ENCODE results near the gene POLR2L.

Gene POLR2L

DNA sequence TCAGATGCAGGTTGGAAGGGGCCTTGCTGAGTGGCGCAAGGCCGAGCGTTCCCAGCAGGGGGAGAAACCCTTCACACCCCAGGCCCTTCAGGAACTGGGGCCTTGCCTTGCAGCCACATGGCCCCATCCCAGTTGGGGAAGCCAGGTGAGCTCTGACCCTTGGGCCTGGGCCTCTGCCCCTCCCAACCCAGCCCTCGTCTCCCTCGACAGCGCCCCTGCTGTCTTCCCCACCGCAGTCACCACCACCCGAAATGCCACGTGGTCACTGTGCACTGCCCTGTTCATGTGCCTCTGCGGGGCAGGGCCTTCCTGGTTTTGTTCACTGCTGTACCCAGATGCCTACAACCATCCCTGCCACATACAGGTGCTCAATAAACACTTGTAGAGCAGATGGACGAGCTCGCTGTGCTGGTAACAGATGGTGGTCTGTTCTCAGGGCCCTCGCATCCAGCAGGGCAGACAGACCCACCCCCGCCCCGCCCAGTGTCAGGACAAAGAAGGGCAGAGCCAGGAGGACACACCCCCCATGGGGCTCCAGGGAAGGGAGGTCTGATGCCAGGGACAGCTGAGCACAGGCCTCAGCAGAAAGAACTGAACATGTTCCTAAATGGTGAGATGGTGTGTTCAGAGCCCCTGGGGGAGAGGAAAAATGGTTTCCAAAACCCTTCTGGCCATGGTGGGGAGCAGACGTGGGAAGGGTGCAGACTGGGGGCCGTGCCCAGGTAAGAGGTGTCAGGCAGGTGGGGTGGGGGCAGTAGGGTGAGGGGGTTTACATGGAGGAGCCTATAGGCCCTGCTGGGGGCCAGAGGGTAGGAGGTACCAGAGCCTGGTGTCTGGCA is 3.7 kb downstream of the POLR2L start:
- TF ChIP-seq SIN3A (IDR thresholded peaks at IDR 0.05; ENCODE audit: borderline replicate concordance, insufficient read depth, low read length) (peak; percentile 14; the same call in 1 of the 2 replicates), POLR2AphosphoS5 (IDR thresholded peaks at IDR 0.05; ENCODE audit: low read depth, low read length) (no peak; the same call in 1 of the 2 replicates)

DNA sequence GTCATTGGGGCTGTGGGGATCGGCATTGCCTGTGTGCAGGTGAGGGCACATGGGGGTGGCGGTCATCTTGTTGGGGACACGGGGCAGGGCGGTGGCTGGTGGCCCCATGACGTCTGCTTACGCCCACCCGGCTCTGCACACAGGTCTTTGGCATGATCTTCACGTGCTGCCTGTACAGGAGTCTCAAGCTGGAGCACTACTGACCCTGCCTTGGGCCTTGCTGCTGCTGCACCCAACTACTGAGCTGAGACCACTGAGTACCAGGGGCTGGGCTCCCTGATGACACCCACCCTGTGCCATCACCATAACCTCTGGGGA is 4.4 kb downstream of the POLR2L start:
- TF ChIP-seq SIN3A (IDR thresholded peaks at IDR 0.05; ENCODE audit: borderline replicate concordance, insufficient read depth, low read length) (no peak), POLR2AphosphoS5 (IDR thresholded peaks at IDR 0.05; ENCODE audit: low read depth, low read length) (peak; percentile 17)

DNA sequence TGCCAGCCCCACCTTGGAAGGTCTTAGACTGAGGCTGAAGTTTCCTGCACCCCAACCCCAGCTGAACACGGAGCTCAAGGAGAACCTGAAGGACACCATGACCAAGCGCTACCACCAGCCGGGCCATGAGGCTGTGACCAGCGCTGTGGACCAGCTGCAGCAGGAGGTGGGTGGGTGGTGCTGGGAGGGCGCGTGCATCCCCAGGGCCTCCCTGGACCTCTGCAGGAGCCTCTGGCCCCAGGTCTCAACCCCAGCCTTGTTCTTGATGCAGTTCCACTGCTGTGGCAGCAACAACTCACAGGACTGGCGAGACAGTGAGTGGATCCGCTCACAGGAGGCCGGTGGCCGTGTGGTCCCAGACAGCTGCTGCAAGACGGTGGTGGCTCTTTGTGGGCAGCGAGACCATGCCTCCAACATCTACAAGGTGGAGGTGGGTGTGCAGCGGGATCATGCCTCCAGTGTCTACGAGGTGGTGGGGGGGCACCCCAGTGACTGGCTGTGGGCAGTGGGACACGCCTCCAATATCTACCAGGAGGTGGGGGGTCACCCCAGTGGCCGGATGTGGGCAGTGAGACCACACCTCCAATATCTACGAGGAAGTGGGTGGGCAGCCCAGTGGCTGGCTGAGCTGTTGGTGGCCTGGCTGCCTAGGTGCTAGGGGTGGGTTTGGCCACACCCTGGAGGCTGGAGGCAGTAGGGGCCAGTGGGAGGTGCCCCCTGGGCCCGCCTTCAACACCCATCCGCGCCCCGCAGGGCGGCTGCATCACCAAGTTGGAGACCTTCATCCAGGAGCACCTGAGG is 4.9 kb downstream of the POLR2L start:
- TF ChIP-seq TAF1 (IDR thresholded peaks at IDR 0.05; ENCODE audit: borderline replicate concordance, insufficient read depth, low read length) (no peak), REST (IDR thresholded peaks at IDR 0.05; ENCODE audit: insufficient read depth in 1 of 2, low read depth in 2 of 2, low read length in 2 of 2) (no peak), POLR2AphosphoS5 (IDR thresholded peaks at IDR 0.05; ENCODE audit: low read depth, low read length) (no peak; the same call in 1 of the 2 replicates)

GRCh38 chr11:836700-837099 is 5.6 kb downstream of the POLR2L start:
- 0 out of 2 replicates have a peak, but pooled peaks have one; percentile 31 for TF ChIP-seq POLR2AphosphoS5 (IDR thresholded peaks at IDR 0.05; ENCODE audit: low read depth, low read length)
- TF ChIP-seq FOXP2 (optimal IDR thresholded peaks at IDR 0.05; ENCODE audit: borderline replicate concordance, extremely low read depth, extremely low read length, insufficient read depth) = no peak

- no peak for TF ChIP-seq TAF1 (IDR thresholded peaks at IDR 0.05; ENCODE audit: borderline replicate concordance, insufficient read depth, low read length)
- TF ChIP-seq REST (IDR thresholded peaks at IDR 0.05; ENCODE audit: insufficient read depth in 1 of 2, low read depth in 2 of 2, low read length in 2 of 2) = no peak
- no peak for TF ChIP-seq FOXP2 (optimal IDR thresholded peaks at IDR 0.05; ENCODE audit: borderline replicate concordance, extremely low read depth, extremely low read length, insufficient read depth)
- no peak for TF ChIP-seq SIN3A (IDR thresholded peaks at IDR 0.05; ENCODE audit: borderline replicate concordance, insufficient read depth, low read length)
- TF ChIP-seq POLR2AphosphoS5 (IDR thresholded peaks at IDR 0.05; ENCODE audit: low read depth, low read length) = no peak; the same call in 1 of the 2 replicates
Observed at GRCh38 chr11:836274-836673, 6.1 kb downstream of the POLR2L start.

- TF ChIP-seq POLR2AphosphoS5 (IDR thresholded peaks at IDR 0.05; ENCODE audit: low read depth, low read length) (no peak; the same call in 1 of the 2 replicates), REST (IDR thresholded peaks at IDR 0.05; ENCODE audit: insufficient read depth in 1 of 2, low read depth in 2 of 2, low read length in 2 of 2) (no peak), SIN3A (IDR thresholded peaks at IDR 0.05; ENCODE audit: borderline replicate concordance, insufficient read depth, low read length) (no peak), TAF1 (IDR thresholded peaks at IDR 0.05; ENCODE audit: borderline replicate concordance, insufficient read depth, low read length) (no peak), FOXP2 (optimal IDR thresholded peaks at IDR 0.05; ENCODE audit: borderline replicate concordance, extremely low read depth, extremely low read length, insufficient read depth) (no peak)
Observed at GRCh38 chr11:834371-835316, 7.7 kb downstream of the POLR2L start.
